HL-60 (cell line): Measurements from ENCODE around the gene FAM9C.
A peak's percentile ranks its signal among the peaks of the same experiment; 100 is the strongest.

Experiments used
- DNase-seq, 2 experiments: peaks; one replicate each; pipeline ENCODE4 v3.0.0-alpha.2; 2010 to 2020; ENCODE audit warnings: low read depth in 1 of 2, low spot score in 1 of 2
- H3K27ac ChIP-seq: fragments of 250-450 bp; sonication (Bioruptor Pico); replicated peaks from 2 replicates; pipeline ENCODE4 v1.5.1; 2020; ENCODE audit warnings: mild to moderate bottlenecking, moderate library complexity
- H3K27me3 ChIP-seq: fragments of 250-450 bp; sonication (Bioruptor Pico); 2 replicates; pipeline ENCODE4 v1.5.1; 2021; ENCODE audit warnings: mild to moderate bottlenecking, moderate library complexity; ENCODE audit not compliant: insufficient read depth, poor library complexity, severe bottlenecking
- H3K4me3 ChIP-seq: replicated peaks from 2 replicates; pipeline ENCODE4 v1.5.1; 2011; ENCODE audit warnings: mild to moderate bottlenecking, control low read depth, low read length; ENCODE audit not compliant: insufficient read depth
- GABPA ChIP-seq: IDR thresholded peaks from 2 replicates; pipeline ENCODE4 v1.6.1; 2012; ENCODE audit warnings: low read depth
- POLR2AphosphoS5 ChIP-seq: IDR thresholded peaks from 2 replicates; pipeline ENCODE4 v1.6.1; 2012; ENCODE audit warnings: low read depth
- SPI1 ChIP-seq: IDR thresholded peaks from 2 replicates; pipeline ENCODE4 v1.6.1; 2012; ENCODE audit warnings: low read depth, mild to moderate bottlenecking, borderline replicate concordance
- TF ChIP-seq, protein P1 (sequence below): IDR thresholded peaks from 2 replicates; pipeline ENCODE4 v1.6.1; 2012; ENCODE audit warnings: low read depth; ENCODE audit not compliant: insufficient replicate concordance
- TF ChIP-seq, protein P2 (sequence below): IDR thresholded peaks from one replicate; pipeline ENCODE4 v1.5.1; 2011; ENCODE audit warnings: low read length, control low read depth, inconsistent platforms; ENCODE audit not compliant: insufficient read depth

The FAM9C gene

DNA sequence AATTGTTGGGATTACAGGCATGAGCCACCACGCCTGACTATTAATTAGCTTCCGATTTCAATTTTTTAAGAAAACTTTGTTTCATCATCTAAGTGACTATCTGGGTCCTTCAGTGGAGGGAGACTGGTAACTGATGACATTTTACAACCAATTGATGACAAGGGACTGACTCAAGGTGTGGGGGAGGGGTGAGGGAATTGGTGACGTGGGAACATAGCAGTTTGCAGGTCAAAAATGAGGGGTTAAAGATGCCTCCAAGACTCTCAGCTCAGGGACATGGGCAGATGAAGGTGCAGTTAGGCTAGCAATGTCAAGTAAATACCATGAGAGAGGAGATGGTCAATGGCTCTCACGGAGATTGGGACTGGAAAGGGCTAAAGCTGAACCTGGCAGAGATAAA is 5.7 kb upstream of the FAM9C start:
- H3K27me3 ChIP-seq, result no peaks in the 10 kb centered on the region
- H3K27ac ChIP-seq, result no peak overlapping the region
- no peak overlapping the region for H3K4me3 ChIP-seq
- DNase-seq, result no peak
- TF ChIP-seq SPI1, result no peak
- TF ChIP-seq, protein P1, sequence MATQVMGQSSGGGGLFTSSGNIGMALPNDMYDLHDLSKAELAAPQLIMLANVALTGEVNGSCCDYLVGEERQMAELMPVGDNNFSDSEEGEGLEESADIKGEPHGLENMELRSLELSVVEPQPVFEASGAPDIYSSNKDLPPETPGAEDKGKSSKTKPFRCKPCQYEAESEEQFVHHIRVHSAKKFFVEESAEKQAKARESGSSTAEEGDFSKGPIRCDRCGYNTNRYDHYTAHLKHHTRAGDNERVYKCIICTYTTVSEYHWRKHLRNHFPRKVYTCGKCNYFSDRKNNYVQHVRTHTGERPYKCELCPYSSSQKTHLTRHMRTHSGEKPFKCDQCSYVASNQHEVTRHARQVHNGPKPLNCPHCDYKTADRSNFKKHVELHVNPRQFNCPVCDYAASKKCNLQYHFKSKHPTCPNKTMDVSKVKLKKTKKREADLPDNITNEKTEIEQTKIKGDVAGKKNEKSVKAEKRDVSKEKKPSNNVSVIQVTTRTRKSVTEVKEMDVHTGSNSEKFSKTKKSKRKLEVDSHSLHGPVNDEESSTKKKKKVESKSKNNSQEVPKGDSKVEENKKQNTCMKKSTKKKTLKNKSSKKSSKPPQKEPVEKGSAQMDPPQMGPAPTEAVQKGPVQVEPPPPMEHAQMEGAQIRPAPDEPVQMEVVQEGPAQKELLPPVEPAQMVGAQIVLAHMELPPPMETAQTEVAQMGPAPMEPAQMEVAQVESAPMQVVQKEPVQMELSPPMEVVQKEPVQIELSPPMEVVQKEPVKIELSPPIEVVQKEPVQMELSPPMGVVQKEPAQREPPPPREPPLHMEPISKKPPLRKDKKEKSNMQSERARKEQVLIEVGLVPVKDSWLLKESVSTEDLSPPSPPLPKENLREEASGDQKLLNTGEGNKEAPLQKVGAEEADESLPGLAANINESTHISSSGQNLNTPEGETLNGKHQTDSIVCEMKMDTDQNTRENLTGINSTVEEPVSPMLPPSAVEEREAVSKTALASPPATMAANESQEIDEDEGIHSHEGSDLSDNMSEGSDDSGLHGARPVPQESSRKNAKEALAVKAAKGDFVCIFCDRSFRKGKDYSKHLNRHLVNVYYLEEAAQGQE, result no peak
- no peak for TF ChIP-seq GABPA
- TF ChIP-seq, protein P2, sequence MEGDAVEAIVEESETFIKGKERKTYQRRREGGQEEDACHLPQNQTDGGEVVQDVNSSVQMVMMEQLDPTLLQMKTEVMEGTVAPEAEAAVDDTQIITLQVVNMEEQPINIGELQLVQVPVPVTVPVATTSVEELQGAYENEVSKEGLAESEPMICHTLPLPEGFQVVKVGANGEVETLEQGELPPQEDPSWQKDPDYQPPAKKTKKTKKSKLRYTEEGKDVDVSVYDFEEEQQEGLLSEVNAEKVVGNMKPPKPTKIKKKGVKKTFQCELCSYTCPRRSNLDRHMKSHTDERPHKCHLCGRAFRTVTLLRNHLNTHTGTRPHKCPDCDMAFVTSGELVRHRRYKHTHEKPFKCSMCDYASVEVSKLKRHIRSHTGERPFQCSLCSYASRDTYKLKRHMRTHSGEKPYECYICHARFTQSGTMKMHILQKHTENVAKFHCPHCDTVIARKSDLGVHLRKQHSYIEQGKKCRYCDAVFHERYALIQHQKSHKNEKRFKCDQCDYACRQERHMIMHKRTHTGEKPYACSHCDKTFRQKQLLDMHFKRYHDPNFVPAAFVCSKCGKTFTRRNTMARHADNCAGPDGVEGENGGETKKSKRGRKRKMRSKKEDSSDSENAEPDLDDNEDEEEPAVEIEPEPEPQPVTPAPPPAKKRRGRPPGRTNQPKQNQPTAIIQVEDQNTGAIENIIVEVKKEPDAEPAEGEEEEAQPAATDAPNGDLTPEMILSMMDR, result no peak
- TF ChIP-seq POLR2AphosphoS5, result no peak

DNA sequence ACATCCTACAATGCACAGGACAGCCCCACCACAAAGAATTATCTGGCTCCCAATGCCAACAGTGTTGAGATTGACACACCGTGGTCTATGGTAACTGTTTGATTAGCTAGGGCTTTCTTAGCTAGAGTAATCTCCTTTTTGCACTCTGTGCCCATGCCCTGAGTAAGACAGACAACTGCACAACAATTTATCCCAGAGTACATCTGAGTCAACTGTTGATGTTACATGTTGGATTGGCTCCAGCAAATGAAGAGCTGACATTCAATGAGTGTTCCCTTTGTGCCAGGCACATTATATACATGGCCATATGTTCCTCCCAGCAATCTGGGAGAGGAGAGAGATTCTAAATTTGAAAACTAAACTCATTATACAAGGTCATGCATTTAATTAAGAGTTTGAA is 3.9 kb upstream of the FAM9C start:
- Histone ChIP-seq H3K27me3 (no peaks in the 10 kb centered on the region), H3K27ac (peak overlapping the region; percentile 64), H3K4me3 (no peak overlapping the region)
- TF ChIP-seq, protein P2, result no peak
- TF ChIP-seq POLR2AphosphoS5 (no peak), SPI1 (no peak), GABPA (no peak)
- TF ChIP-seq, protein P1, result no peak
- DNase-seq, result no peak

DNA sequence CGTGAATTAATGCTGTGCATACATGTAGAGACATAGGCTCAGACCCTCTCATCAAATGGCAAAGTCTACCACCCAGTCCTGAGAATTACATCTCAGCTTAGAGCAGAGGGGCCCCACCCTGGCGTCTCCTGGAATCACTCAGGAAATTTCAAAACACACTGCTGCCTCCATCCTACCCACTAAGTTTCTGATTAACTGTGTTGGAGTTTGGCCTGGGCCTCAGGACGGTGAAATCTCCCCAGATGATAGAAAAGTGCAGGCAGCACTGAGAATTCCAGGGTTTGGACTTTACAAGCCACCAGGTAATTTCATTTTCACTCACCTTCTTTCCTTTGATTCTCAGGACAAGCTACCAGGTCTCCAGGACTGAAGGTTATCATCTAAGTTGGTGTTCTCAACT is 3.3 kb upstream of the FAM9C start:
- Histone ChIP-seq H3K27ac (peak overlapping the region; percentile 64), H3K4me3 (no peak overlapping the region), H3K27me3 (no peaks in the 10 kb centered on the region)
- no peak for DNase-seq
- TF ChIP-seq, protein P1, result no peak
- TF ChIP-seq POLR2AphosphoS5 (no peak), GABPA (no peak), SPI1 (no peak)
- TF ChIP-seq, protein P2, result no peak
